ENCODE results near the gene NLK.
"Not testable (repeated sequence)": the region's sequence is repeated elsewhere in the genome, so short reads cannot be mapped to it uniquely, and the experiment has no call there.

Gene NLK

GRCh38 chr17:28166478-28166877 is 124.0 kb downstream of the NLK start:
- no peak for DNase-seq

GRCh38 chr17:28169621-28170349 is 127.3 kb downstream of the NLK start:
- DNase-seq = no peak

GRCh38 chr17:28170771-28171170 is 128.3 kb downstream of the NLK start:
- DNase-seq = no peak

- no peak for DNase-seq
These were observed 130.6 kb downstream of the NLK start for GRCh38 chr17:28173031-28173561.

GRCh38 chr17:28173801-28174200 is 131.3 kb downstream of the NLK start:
- no peak for DNase-seq

GRCh38 chr17:28174352-28175046 is 132.0 kb downstream of the NLK start:
- DNase-seq = no peak

- DNase-seq = no peak
These were observed 134.9 kb downstream of the NLK start for GRCh38 chr17:28177351-28177750.

- no peak for DNase-seq
These were observed 136.3 kb downstream of the NLK start for GRCh38 chr17:28178800-28179199.

- no peak for DNase-seq
These were observed 138.0 kb downstream of the NLK start for GRCh38 chr17:28180449-28180848.

- no peak for DNase-seq
These were observed 139.1 kb downstream of the NLK start for GRCh38 chr17:28181568-28181967.

- DNase-seq = no peak
These were observed 140.1 kb downstream of the NLK start for GRCh38 chr17:28182559-28182958.

GRCh38 chr17:28185658-28186057 is 143.2 kb downstream of the NLK start:
- no peak for DNase-seq

GRCh38 chr17:28186472-28186871 is 144.0 kb downstream of the NLK start:
- not testable (repeated sequence) for DNase-seq

GRCh38 chr17:28187931-28188330 is 145.5 kb downstream of the NLK start:
- no peak for DNase-seq

- DNase-seq = no peak
These were observed 146.4 kb downstream of the NLK start for GRCh38 chr17:28188841-28189263.

- no peak for DNase-seq
These were observed 147.2 kb downstream of the NLK start for GRCh38 chr17:28189667-28190066.

- DNase-seq = no peak
These were observed 148.5 kb downstream of the NLK start for GRCh38 chr17:28191018-28191417.

GRCh38 chr17:28193241-28193640 is 150.8 kb downstream of the NLK start:
- no peak for DNase-seq

- no peak for DNase-seq
These were observed 151.9 kb downstream of the NLK start for GRCh38 chr17:28194382-28194781.

- no peak for DNase-seq
These were observed 154.2 kb downstream of the NLK start for GRCh38 chr17:28196636-28197035.

GRCh38 chr17:28199115-28199514 is 156.6 kb downstream of the NLK start:
- DNase-seq = no peak

GRCh38 chr17:28199728-28200127 is 157.3 kb downstream of the NLK start:
- no peak for DNase-seq

GRCh38 chr17:28201315-28201714 is 158.8 kb downstream of the NLK start:
- DNase-seq = no peak

GRCh38 chr17:28204244-28204643 is 161.8 kb downstream of the NLK start:
- DNase-seq = no peak

All from NCI-H2171 treated with DMSO at 0.1 percent for 48 hours (cell line).